C1 segment of cervical spinal cord (tissue), 14 donors: Measurements from ENCODE around the gene CYSTM1.
A peak's percentile ranks its signal among the peaks of the same experiment; 100 is the strongest.

Source experiments
- DNase-seq, 14 donors: peaks; one replicate each; lab custom pipeline; 2025; lab: John Stamatoyannopoulos, UW

Gene CYSTM1, protein sequence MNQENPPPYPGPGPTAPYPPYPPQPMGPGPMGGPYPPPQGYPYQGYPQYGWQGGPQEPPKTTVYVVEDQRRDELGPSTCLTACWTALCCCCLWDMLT

DNA sequence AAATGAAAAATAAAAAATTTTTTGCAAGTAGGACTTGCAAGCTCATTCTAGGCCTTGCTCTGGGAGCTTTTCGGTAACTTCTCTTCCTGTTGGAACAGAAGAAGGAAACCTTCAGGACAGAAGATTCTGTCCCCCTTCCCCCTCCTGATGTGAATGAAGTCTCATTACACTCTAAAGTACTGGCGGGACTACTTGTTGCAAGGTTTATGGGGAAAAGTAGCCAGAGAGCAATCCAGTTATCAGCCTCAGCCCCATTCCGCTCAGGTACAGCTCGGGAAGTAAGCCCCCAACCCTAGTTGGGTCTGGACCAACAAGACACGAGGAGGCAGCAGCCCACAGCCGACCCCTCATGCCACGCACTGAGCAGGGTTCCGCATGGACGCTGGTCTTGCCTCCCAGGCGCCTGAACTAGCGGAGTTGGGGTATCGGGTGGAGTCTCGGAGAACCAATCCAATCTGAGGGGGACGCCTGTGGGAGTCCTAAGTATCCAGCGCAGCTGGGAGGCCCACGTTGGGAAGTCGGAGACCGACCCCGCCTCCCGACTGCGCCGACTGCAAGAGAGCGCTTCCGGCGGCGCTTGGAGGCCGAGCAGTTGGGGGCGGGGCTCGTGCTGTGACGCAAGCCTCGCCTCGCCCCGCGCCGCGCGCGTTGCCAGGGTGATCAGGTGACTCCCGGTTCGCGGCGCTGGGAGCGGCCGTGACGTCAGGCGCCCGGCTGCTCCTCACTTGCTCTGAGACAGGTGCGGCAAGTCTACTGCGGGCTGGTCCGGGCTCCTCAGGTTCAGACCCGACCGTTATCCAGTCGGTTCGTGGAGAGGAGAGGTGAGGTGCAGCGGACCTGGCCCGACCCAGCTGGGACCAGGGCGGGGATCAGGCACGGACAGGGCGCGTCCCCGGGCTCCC, at the start of gene CYSTM1:
Gene CYSTM1, plus strand, starts transcription at position 724 of the 902 bp plus-strand sequence. CDS start 19,278 bp downstream, outside the sequence.
- peak; percentile 61 to 91 (median 85) for DNase-seq

DNA sequence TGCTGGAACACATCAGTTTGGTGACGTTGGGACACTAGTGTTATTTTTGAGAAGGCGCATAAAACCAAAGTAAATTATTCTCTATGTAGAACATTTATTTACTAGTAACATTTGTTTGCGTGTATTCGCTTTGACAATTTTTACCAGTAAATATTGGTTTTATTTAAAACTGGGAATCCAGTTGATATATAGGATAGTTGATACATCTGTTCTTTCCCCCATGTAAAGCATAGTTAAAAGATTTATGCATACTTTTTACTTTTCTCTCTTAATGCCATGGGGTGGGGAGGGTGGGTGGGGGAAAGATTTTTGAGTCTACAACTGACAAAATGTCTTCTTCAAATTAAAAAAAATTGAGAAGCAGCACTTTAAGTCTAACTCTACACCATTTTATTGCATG, 49.4 kb upstream of the CYSTM1 start, which contains the start of gene IGIP:
Gene IGIP, plus strand, starts transcription at position 301 of the 400 bp plus-strand sequence. CDS start 2,540 bp downstream, outside the sequence.
- DNase-seq: no peak

DNA sequence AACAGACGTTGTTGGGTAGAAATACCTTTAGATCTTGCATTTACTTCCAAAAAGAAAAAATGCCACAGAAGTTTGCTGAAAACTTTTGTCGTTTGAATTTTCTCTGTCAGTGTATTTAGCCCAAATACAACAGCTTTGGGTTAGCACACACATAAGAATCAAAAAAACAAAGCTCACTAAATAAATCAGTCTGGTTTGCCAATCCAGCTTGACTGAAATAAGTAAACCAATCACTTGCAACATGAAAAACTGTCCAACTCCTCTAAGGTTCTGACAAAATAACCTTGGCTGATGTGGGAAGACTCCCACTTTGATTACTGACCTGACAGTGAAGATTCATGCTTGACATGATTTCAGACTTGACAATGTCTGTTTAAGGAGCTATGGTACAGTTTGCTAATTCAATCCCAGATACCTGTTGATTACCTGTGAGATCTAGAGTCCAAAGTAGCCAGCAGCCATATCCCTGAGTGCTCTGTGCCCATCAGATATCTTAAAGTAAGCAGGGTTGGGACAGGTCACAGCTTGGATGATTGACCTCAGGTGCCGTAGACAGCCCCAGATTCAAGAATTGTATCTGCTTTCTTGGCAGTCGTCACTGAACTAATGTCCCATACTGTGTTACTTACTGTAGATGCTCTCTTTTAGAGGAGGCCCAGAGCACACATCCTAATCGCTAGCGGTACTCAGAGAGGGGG, 48.5 kb upstream of the CYSTM1 start:
- no peak for DNase-seq

DNA sequence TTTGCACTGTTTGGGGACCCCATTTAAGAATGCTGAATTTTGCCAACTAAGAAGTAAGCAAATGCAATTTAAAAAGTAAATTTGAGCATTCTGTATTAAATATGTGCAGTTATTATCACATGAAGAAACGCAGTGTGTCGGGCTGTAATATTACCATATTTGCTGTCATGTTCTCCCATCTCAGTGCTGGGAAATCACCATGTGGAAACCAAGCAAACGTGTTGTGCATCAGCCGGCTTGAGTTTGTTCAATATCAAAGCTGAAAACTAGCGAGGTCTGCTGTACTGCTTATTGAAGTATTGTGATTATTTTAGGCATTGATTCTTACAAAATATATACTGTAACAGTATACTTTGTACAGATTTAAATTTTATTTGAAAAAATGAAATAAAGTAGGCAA, 46.6 kb upstream of the CYSTM1 start:
- no peak for DNase-seq

DNA sequence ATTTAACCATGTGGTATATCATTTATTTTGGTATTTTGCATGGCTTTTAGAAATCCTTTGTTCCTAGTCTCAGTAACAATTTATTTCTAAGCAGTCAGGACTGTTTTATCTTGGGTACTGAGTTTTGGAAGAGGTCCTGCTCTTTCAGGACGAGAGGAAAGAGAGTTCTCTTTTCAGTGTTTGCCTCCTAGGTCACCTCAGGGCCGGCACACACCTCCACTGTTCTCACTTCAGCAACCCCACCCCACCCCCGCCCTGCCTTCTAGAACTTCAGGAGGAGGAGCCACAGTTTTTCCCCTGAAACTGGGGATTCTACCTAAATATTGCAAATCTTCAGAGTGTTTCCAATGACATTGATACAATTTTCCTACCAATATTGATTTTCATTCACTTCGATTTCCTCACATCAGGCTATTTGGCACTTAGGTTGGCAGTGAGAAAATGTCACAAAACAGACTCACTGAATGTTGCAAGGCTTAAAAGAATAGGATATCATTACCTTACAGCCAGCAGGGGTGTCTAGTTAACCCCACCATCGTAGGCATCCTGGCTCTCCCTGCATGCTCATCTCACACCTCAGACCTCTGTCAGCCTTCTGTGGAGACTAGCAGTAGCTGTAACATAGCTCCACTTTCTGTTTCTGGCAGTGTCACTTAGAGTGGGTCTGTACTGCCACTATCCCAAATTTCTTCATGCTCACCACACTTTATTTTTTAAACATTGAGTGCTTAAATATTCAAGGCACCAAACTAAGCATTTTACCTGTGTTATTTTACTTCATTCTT, 43.8 kb upstream of the CYSTM1 start:
- DNase-seq: no peak

DNA sequence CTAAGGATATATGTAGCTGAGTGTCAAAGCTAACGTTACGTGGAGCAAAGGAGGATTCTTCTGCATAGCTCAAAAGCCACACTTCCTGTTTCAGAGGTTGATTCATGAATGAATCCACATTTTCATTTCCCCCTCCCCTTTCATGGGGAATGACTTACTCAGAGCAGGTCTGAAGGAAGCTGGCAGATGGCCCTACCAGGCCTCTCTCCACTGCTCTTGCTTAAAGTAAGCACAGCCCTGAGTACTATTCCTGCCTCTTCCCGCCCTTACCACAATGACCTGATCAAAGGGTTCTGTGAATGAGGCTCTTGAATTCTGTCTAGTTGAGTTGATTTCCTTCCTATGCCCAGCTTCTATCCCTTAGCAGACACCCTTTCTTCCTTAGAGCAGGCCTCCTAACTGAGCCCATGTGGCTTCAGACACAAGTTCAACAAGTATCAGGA, 43.0 kb upstream of the CYSTM1 start:
- no peak for DNase-seq

DNA sequence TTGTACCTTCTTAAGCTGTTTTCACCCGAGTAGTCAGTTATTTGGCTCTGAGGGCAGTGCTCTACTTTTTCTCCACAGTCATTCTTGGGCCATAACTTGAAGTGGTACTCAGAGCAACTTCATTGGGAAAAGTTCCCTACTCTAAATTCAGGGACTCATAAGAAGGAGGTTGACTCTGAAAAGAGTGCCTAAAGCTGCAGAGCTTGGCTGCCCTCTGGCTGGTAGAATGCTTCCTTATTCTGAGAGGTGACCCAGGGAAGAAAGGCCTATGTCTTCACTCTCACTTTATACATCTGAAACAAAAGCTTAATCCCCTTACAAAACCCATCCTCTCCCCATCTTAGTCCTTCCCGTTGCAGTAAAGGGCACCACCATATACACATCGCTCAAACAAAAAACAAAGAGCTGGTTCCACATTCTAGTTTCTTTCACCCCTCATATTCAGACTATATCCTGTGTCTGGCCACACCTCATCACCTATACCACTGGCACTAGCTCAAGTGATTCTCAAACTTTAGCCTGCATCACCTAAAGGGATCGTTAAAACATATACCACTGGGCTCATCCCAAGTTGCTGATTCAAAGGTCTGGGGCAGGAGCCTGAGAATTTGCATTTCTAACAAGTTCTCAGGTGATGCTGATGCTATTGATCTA, 41.3 kb upstream of the CYSTM1 start:
- no peak for DNase-seq

DNA sequence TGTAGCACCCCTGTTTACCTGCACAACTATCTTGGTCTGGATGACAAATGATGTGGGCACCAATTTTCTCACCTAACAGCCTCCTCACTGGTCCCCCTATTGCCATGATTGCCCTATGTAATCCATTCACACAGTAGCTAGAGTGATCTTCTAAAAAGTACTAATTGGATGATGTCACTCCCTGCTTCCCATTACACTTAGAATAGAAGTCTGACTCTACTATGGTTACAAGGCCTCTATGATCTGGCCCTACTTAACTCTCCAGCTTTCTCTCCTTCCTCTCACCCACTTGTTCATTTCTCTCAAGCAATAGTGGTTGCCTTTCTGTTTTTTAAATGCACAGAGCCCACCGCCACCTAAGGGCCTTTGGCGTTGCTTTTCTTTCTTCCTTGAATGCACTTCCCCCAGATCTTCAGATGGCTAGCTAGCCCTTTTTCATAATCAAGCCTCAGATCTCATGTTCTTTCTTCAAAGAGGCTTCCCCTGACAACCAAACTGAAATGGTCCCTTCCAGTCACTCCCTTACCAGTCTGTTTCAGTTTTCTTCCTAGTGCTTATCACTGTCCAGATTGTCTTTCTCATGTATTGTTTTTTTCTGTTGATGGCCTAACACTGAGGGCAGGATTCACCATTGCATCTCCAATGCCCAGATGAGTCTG, 40.6 kb upstream of the CYSTM1 start:
- DNase-seq: no peak

DNA sequence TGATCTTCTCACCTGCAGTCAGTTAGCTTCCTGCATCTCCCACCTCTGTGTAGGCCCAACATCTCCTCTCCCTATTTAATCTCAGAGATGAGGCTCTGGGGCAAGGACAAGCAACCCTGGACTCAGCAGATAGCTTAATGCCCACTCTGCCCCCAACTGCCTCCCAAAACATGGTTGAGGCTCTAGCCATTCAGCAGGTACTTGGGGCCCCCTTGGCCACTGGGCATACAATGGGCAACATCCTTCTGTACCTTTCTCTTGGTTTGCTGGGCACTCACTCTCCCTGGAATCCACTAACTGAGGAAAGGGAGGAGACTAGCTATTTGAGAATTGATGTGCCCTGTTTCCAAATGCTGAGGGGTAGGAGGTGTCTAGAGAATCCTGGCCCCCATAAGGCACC, 39.9 kb upstream of the CYSTM1 start:
- no peak for DNase-seq

DNA sequence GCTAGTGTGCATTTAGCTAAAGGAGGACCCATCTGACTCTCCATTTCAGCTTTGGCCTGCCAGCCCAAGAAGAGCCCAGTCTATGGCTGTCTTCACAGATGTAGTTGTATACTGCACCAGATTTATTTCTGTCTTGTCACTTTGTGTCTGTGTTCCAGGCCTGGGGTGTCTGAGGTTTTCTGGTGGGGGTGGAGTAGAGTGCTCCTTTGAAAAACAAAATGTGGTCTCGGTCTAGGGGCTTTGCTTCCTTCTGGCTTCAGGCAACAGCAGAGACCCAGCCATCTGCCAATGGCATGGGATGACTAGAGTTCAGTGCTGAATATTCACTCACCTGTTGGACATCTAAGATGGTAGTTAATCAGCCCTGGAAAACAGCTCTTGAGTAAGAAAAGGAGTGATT, 38.4 kb upstream of the CYSTM1 start:
- DNase-seq: no peak

DNA sequence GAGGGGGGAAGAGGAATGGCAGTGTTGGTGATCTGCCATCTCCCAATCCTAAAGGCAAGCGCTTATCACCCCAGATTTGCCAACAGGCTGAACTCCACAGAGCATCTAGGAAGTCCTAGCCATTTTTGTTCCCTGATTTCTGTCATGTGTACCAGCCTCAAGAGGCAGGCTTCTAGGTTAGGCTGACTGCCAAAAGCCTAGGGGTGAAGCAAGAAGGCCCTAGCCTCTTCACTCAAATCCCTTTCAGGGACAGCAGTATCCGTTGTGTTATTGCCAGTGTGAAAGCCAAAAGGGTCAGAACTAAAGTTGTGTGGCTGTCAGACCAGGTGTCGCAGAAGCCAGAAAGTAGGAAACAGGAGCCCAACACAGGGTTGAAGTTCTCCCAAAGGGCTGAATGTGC, 34.6 kb upstream of the CYSTM1 start:
- no peak for DNase-seq

DNA sequence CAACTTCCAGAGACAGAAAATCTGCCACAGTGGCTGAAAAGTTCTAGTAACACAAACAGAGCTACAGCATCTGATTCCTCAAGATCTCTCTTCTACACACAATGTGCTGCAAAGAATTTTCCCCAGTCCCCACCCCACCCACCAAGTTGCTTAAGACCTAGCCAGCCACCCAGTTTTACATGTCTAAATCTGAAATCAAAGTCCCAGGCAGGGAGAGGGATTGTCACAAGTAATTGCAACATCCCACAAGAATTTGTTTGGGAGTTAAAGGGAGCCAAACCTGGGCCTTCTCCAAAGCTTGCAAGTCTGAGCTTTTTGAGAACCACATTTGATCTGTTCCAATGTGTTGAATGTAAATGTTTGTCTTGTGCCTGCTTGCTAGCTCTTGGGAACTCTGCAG, 33.7 kb upstream of the CYSTM1 start:
- DNase-seq: no peak

DNA sequence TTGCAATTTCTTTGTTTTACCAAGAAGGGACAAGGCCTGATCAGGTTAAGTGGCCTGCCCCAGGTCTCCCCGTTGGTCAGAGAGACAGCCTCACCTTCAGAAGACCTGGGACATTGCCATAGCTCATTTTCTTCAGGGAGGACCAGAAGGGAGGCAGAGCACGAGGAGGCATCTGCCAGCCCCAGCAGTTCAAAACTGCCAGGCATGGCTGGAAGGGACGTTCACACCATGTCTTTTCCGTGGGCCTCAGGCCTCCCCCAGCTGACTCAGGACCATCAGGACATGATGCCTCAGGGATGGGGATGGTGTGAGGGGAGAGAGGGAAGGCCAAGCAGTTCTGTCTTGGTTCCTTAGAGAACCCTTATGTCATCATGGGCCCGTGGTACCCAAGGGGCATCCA, 32.7 kb upstream of the CYSTM1 start:
- no peak for DNase-seq

DNA sequence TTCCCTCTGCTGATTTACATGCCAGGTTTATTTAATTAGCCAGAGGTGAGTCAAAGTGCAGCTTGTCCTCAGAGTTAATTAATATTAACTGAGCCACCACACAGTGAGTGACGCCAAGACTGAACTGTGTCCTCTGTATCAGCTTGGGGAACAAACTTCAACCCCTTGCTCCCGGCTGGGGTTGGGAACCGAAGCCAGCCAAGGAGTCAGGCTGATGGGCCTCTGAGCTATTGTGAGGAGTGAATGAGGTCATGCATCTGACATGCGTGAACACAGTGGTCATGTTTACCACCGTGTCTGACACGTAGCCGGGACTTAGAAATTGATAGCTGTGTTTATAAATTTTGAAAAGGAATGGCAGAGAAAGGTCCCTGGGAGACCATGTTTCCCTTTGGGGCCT, 32.1 kb upstream of the CYSTM1 start:
- DNase-seq: no peak

DNA sequence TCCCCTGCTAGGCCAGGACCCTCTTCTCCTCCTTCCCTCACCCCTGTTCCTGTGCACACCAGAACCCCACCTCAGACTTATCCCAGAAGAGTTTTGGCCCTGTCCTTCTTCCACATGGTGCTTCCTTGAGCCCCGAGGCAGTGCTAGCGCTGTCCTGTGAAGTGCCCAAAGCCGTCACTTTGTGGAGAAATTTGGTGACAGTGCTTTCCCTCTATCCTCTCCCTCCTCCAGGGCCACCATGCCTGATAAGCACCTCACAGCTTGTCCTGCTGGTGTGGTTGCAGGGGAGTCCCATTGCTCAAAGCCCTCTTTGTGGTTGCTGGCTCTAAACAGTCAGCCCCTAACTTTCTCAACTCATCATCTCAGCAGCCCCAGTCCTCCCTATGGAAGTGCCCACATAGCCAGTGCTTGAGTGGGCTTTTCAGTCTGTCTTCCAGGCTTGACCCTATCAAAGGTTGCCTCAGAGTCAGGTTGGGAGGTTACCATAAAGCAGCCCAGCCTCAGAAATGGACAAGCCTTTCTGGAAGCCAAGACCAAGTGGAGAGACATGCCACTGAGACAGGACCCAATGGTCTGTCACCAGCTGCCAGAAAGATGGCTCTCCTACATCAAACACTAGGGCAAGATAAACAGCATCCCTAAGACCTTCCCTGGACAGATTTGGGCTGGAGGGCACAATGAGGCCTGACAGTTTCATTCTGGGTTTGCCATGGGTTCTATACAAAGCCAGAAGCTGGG, 31.3 kb upstream of the CYSTM1 start:
- no peak for DNase-seq

DNA sequence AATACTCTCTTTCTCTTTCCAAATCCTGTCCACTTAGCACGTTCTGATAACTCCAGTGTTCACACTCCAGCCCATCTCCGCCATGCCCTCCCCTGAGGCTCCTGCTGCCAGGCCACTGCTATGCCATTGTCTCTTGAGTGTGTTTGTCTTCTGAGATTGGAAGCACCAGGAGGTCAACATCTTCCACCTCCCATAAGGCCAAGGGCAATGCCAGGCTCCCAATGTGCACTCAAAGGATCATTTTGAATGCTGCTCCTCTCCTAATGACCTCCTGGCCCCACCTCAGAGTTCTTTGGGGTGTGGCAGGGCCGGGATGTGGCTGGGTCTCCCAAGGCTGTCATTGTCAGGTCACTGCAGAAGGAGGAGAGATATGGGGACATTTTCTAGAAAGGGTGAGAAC, 29.7 kb upstream of the CYSTM1 start:
- no peak for DNase-seq

DNA sequence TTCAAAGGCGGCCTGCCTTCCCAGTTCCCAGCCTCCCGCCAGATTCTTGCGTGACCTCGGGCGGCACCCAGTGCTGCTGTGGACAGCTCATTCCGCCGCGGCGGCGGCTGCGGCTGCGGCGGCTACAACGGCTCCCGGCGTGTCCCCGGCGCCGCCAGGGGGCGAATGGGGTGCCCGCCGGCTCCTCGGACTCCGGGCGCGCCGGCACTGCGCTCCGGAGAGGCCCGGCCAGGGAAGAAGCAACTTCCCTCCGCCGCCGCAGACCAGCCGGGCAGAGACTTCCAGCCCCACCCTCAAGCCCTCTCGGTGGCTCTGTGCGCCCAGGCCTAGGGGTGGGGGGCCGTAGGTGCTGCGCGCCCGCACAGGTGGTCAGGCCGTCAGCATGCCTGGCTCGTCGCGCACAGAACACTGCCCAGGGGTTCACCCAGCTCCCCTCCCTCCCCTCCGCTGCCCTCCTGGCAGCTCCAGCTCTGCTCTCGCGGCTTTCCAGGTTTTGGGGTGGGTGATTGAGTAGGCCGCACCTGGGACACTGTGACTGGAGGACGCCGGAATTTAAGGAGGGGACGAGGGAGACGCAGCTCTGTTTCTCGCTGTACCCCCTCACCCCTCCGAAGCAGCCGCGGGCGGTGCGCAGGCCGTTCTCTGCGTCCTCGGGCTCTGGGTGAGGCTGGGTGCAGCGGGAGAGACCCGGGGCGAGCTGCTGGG, 29.0 kb upstream of the CYSTM1 start:
- DNase-seq: peak in 7 of 14 donors; percentile 25 to 68 (median 41)

DNA sequence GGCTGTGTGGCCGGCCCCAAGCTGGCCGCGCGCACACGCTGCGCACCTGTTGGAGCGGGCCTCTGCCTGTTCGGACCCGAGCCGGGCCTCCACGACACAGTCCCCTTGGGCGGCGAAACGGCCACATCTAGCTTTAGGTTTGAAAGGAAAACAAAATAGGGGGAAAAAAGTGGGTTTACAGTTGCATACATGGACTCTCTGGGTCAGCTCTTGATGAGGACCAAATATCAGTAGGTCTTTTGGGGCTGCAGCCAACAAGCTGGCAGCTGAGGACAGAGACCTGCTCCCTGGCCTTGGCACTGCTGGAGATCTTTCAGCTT, 28.5 kb upstream of the CYSTM1 start:
- no peak for DNase-seq

DNA sequence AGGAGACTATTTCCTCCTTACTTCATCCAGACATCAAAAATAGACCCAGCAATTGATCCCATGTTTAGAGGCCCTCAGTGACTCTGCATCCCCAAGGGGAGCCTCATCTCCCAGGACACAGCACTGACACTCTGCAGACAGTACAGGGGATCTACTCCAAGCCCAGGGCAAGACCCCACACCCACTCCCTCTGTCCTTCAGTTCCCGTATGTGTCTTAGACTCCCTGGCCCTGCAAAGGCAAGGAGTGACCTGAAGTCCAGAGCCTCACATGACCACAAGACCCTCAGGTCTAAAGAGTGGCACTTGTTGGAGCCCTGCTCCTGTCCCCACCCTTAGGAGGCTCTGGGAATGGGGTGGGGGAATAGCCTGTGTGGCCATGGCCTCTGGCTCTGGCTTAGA, 27.5 kb upstream of the CYSTM1 start:
- DNase-seq: no peak
